ENCODE measurements around the gene CDC20B.

The CDC20B gene

DNA sequence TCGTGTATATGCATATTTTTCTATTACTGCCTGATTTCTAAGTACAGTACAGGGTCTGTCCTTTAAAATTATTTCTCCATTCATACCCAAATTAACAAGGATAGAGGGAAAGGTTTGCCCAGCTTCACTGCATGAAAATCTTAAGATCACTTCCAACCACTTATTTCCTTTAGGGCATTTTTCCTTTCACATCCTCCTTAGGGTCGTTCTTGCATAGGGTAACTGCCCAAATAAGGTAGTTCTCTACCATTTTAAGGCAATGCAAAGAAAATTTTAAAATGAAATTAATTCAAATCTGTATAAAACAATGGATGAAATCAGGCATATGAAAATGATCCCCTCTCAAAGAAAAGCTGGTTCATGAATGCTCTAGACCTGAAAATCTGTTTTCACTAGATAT lies 4.1 kb upstream of the CDC20B start:
- ATAC-seq (replicated peaks; ENCODE audit: extremely low read depth, poor library complexity, severe bottlenecking) (no peak), DNase-seq (ENCODE audit: low spot score in 2 of 2) (no peak)
- Mint-ChIP-seq H3K27me3 (peaks cover 95% of the 10 kb centered on the region), H3K4me1 (peaks cover 34% of the 10 kb centered on the region), H3K4me3 (no peak overlapping the region), H3K9me3 (no peaks in the 10 kb centered on the region), H3K36me3 (ENCODE audit: insufficient read depth) (peaks cover 7% of the 10 kb centered on the region), H3K27ac (ENCODE audit: low read depth) (no peak overlapping the region)

DNA sequence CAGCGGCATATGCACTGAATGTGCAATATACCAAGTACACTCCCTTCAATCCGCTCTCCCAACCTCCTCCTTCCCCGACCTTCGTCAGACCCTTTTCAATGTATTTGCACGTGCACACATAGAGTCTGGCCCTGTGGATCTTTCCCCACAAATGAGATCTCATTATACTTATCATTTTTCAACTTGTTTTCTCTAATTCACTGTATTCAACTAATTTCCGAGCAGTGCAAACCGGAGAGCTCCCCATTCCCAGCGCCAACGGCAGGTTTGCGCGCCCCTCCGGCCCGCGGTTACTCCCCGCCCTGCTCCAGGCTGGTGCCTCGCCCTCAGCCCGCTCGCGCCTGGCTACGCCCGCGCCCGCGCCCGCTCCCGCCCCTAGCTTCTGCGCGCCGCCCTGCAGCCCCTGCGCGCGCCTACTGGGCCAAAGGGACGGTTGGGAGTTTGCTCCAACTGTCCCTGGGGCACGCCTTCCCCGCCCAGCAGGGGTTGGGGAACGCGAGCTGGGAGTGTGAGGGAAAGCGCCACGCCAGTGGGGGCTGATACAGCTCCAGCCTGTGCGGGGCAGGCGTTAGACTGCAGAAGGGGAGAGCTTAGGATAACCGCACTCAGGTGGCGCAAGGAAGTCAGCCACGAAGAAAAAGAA lies 3.3 kb upstream of the CDC20B start:
- Mint-ChIP-seq H3K36me3 (ENCODE audit: insufficient read depth) (peaks cover 7% of the 10 kb centered on the region), H3K4me1 (peaks cover 34% of the 10 kb centered on the region), H3K27ac (ENCODE audit: low read depth) (no peak overlapping the region), H3K27me3 (peaks cover 87% of the 10 kb centered on the region), H3K4me3 (peak overlapping the region; percentile 21), H3K9me3 (no peaks in the 10 kb centered on the region)
- DNase-seq (ENCODE audit: low spot score in 2 of 2): no peak
- ATAC-seq (replicated peaks; ENCODE audit: extremely low read depth, poor library complexity, severe bottlenecking): no peak

DNA sequence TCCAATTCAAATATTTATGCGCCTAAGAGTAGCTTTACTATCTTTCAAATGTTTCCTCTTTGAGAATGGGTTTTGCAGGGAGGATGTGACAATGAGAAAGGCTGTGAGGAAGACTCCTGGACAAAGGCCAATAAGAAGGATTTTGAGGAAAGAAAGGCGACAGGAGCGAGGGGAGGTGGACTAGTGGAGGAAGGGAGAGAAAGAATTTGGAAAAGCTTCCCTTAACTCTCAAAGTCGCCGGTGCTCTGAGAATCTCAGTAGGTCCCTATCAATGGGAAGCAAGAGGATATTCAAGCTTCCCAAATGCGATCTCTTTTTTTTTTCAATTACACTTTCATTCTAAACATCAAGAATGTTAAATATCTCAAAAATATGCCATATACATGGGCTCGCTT lies 2.8 kb upstream of the CDC20B start:
- Mint-ChIP-seq H3K4me3 (peak overlapping the region; percentile 21), H3K36me3 (ENCODE audit: insufficient read depth) (peaks cover 7% of the 10 kb centered on the region), H3K4me1 (peaks cover 34% of the 10 kb centered on the region), H3K27ac (ENCODE audit: low read depth) (no peak overlapping the region), H3K9me3 (no peaks in the 10 kb centered on the region), H3K27me3 (peaks cover 82% of the 10 kb centered on the region)
- DNase-seq (ENCODE audit: low spot score in 2 of 2) (no peak), ATAC-seq (replicated peaks; ENCODE audit: extremely low read depth, poor library complexity, severe bottlenecking) (no peak)

DNA sequence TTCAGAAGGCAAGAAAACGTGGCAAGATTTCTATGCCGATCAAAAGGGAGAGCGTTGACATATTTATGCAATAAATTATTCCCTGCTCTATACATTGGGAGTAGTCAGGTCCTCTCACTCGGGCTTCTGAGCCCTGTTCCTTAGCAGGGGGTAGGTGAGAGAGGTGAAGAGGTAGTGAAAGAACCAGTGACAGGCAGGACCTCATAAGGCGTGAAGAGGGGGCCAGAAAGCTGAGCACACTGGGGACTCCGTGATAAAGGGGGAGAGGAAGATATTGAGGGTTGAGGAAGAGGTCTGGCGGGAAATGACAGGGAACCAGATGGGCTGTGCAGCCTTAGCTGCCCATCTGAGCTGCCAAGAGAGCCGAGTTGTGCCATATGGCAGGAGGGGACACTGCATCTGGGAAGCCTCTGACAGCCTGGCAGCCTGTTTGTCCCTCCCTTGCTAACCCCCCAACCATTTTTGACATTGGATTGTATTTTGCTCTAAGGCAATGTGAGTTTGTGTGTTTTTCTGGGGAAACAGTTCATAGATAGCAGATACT lies 782 bp upstream of the CDC20B start:
- peak overlapping the region; percentile 11 for H3K27ac Mint-ChIP-seq (ENCODE audit: low read depth)
- peaks cover 7% of the 10 kb centered on the region for H3K36me3 Mint-ChIP-seq (ENCODE audit: insufficient read depth)
- H3K9me3 Mint-ChIP-seq: no peaks in the 10 kb centered on the region
- peak; percentile 11 for ATAC-seq (replicated peaks; ENCODE audit: extremely low read depth, poor library complexity, severe bottlenecking)
- DNase-seq (ENCODE audit: low spot score in 2 of 2): no peak
- H3K4me3 Mint-ChIP-seq: peak overlapping the region; percentile 70
- peaks cover 76% of the 10 kb centered on the region for H3K27me3 Mint-ChIP-seq
- H3K4me1 Mint-ChIP-seq: peaks cover 34% of the 10 kb centered on the region

DNA sequence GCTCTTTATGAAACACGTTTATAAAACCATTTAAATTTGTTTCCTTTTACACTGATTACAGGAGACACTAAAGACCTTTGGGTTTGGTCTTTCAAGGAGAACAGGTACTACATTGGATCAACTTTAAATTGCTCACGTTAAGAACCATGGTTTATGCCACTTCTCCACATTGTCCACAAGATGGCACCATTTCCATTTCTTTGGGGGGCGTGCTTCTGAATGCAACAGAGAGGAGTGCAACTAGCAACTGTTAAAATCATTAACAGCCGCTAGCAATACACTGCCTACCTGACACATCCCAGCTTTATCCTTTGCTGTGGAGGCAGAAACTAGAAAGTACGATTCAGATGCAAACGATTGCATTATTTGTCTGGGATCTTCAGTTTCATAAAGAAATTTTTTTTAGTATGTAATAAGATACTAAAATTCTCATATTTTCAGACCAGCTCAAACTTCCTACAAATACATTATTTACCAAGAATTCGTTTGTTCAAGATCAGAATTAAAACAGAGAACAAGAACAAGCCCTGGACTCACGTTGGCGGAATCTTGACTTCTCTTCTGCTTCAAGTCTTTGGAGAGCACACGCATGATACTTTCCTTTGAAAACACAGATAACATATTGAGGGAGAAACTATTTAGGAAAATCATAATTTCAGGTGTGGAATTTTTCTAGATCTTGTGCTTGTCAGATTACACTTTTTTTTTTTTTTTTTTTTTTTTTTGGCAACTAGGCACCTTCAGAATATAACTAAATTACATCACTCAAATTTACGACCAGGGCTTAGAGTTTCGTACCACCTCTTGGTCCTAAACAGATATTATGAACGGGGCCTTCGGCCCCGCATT lies 702 bp downstream of the CDC20B start:
- Mint-ChIP-seq H3K36me3 (ENCODE audit: insufficient read depth) (peaks cover 7% of the 10 kb centered on the region), H3K4me3 (peak overlapping the region; percentile 70), H3K4me1 (peaks cover 34% of the 10 kb centered on the region), H3K27me3 (peaks cover 76% of the 10 kb centered on the region), H3K9me3 (no peaks in the 10 kb centered on the region), H3K27ac (ENCODE audit: low read depth) (peak overlapping the region; percentile 55)
- DNase-seq (ENCODE audit: low spot score in 2 of 2) (peak; percentile 27 to 64), ATAC-seq (replicated peaks; ENCODE audit: extremely low read depth, poor library complexity, severe bottlenecking) (peak; percentile 66)

DNA sequence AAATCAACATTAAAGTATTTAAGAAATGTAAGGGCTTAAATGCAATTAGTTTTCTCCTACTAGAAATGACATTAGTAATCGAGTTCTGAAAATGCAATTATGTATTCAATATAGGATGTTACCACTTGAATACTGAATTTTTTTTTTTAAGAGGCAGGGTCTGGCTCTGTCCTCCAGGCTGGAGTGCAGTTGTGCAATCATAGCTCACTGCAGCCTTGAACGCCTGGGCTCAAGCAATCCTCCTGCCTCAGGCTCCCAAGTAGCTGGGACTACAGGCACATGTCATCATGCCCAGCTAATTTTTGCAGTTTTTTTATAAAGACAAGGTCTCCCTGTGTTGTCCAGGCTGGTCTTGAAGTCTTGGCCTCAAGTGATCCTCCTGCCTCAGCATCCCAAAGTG lies 1.5 kb downstream of the CDC20B start:
- no peak for DNase-seq (ENCODE audit: low spot score in 2 of 2)
- Mint-ChIP-seq H3K36me3 (ENCODE audit: insufficient read depth) (peaks cover 7% of the 10 kb centered on the region), H3K27ac (ENCODE audit: low read depth) (no peak overlapping the region), H3K4me3 (no peak overlapping the region), H3K4me1 (peaks cover 29% of the 10 kb centered on the region), H3K9me3 (no peaks in the 10 kb centered on the region), H3K27me3 (peaks cover 76% of the 10 kb centered on the region)
- no peak for ATAC-seq (replicated peaks; ENCODE audit: extremely low read depth, poor library complexity, severe bottlenecking)

DNA sequence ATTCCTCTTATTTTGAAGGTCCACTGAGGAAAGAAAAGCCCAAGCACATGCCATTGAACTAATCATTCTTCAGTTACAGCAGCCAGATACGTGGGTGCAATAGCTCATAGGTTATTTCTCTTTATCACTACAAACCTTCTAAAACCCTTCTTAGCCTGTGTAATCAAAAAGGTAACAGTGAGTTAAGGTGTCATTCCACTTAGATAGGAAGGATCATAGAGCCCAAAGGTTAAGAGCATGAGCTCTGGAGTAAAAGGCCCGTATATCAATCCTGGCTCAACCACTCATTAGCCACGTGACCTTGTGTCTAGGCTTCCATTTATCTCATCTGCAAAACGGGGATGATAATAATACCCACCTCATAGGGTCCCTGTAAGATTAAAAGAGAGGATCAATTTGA lies 10.3 kb downstream of the CDC20B start:
- Mint-ChIP-seq H3K4me1 (no peaks in the 10 kb centered on the region), H3K27me3 (peaks cover 37% of the 10 kb centered on the region), H3K9me3 (no peaks in the 10 kb centered on the region), H3K27ac (ENCODE audit: low read depth) (no peak overlapping the region), H3K4me3 (no peak overlapping the region), H3K36me3 (ENCODE audit: insufficient read depth) (no peaks in the 10 kb centered on the region)
- DNase-seq (ENCODE audit: low spot score in 2 of 2) (no peak), ATAC-seq (replicated peaks; ENCODE audit: extremely low read depth, poor library complexity, severe bottlenecking) (no peak)

DNA sequence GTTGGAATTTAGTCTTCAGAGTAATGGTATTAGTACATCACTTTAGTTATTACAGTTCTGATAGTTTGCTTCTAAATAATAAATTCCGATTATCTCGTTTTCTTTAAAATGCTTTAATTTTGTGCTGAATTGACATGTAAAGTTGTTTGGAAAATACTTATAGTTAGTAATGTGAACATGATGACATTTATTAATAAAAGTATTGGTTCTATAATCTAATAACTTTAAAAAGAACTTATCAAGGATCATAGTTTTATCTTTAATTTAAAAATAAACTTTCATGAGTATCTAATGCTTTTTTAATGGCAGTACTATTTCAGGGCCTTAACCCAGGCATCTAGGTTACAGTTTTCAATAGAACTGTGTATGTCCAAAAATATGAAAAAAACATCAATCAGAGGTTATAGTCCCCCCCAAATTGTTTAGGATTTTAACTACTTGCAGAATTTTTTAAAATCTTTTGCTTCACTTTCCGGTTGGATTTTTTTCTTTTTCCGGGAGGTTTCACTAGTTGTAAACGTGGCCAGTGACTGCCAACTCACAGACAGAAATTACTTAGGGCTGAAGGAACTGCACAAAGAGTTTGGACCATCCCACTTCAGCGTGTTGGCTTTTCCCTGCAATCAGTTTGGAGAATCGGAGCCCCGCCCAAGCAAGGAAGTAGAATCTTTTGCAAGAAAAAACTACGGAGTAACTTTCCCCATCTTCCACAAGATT lies 12.3 kb downstream of the CDC20B start:
- ATAC-seq (replicated peaks; ENCODE audit: extremely low read depth, poor library complexity, severe bottlenecking): no peak
- Mint-ChIP-seq H3K4me1 (no peaks in the 10 kb centered on the region), H3K36me3 (ENCODE audit: insufficient read depth) (no peaks in the 10 kb centered on the region), H3K27ac (ENCODE audit: low read depth) (no peak overlapping the region), H3K27me3 (peaks cover 17% of the 10 kb centered on the region), H3K9me3 (no peaks in the 10 kb centered on the region), H3K4me3 (no peak overlapping the region)
- no peak for DNase-seq (ENCODE audit: low spot score in 2 of 2)

DNA sequence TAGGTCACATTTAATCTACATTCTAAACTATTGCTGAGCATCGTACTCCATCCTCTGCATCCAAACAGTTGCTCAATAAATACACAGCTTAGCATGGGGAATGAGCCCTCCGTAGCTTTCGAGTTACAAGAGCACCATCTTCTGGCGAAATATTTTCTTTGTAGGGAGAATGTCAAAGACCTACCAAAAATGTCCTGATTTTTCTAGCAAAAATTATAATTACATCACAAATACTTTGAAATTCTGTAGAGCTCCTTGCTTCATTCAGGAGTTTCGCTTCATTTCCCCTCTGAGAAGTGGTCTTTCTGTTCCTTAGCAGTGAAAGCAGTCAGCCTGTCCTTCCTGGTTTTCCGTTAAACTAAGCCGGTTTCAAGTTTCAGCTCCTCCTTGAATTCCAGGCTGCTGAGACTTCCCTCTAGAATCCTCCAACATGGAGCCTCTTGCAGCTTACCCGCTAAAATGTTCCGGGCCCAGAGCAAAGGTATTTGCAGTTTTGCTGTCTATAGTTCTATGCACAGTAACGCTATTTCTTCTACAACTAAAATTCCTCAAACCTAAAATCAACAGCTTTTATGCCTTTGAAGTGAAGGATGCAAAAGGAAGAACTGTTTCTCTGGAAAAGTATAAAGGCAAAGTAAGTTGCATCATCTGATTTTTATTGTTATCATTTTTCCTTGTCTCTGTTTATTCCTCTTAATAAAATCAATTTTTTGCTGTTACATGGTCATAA lies 13.0 kb downstream of the CDC20B start, which contains the start of gene GPX8:
GPX8 (plus strand) TSS at position 409 of the 730 bp plus-strand sequence; CDS start at position 431, 22 bp downstream.
- Mint-ChIP-seq H3K36me3 (ENCODE audit: insufficient read depth) (no peaks in the 10 kb centered on the region), H3K4me3 (no peak within 1 kb of the TSS), H3K9me3 (no peaks in the 10 kb centered on the region), H3K4me1 (no peaks in the 10 kb centered on the region), H3K27ac (ENCODE audit: low read depth) (no peak within 1 kb of the TSS), H3K27me3 (peaks cover 9% of the 10 kb centered on the region)
- ATAC-seq (replicated peaks; ENCODE audit: extremely low read depth, poor library complexity, severe bottlenecking) (peak; percentile 56), DNase-seq (ENCODE audit: low spot score in 2 of 2) (no peak)

DNA sequence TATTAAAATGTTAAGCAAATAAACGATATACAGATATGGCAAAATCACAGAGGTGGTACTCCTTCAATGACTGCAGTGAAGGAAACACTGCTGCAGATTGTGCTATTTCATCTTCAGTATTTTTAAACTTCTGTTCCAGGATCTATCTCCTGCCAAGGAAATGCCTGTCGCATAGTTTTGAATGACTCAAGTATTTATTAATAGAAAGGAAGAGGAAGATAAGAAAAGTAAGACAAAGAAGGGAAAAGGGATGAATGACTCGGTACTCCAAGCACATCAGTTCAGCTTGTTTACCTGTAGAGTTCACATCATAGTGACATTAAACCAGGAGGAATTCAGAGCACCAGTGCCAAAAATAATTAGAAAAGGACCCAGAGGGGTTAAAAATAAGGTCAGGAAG lies 18.1 kb downstream of the CDC20B start:
- H3K4me3 Mint-ChIP-seq: no peak overlapping the region
- no peaks in the 10 kb centered on the region for H3K27me3 Mint-ChIP-seq
- H3K27ac Mint-ChIP-seq (ENCODE audit: low read depth): no peak overlapping the region
- ATAC-seq (replicated peaks; ENCODE audit: extremely low read depth, poor library complexity, severe bottlenecking): no peak
- H3K4me1 Mint-ChIP-seq: no peaks in the 10 kb centered on the region
- DNase-seq (ENCODE audit: low spot score in 2 of 2): no peak
- H3K9me3 Mint-ChIP-seq: no peaks in the 10 kb centered on the region
- H3K36me3 Mint-ChIP-seq (ENCODE audit: insufficient read depth): no peaks in the 10 kb centered on the region

DNA sequence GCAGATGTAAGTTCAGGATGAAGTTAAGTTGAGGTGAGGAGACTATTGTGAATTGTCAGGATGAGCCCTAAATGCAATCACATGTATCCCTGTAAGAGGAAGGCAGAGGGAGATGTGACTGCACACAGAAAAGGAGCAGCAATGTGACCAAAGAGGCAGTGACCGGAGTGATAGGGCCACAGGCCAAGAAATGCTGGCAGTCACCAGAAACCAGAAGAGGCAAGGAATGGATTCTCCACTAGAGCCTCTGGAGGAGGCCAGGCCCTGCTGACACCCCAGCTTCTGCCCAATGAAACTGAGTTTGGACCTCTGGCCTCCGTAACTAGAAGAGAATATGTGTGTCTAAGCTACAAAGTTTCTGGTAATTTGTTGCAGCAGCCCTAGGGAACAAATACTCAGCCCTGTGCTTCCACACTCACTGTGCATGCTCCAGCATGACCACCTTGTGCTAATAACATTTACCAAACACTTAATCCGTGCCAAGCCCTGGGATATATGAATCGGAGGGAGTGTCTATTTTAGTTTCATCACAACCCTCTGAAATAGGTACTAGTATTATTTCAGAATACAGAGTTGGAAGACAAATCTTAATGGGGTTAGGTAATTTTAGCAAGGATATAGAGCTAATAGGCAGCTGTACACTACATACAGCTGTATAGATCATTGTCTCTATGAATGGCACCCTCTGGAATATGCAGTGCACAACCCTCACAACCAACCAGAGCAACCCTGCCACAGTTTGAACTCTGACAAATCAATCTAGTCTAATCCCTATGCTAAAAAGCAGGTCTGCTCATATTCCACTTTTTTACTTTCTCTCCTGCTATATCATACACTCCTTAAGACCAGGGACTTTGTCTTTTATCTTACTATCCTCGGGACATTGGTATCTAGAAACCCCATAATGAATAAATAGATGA lies 20.8 kb downstream of the CDC20B start:
- H3K4me3 Mint-ChIP-seq: no peak overlapping the region
- DNase-seq (ENCODE audit: low spot score in 2 of 2) (no peak), ATAC-seq (replicated peaks; ENCODE audit: extremely low read depth, poor library complexity, severe bottlenecking) (no peak)
- H3K9me3 Mint-ChIP-seq: no peaks in the 10 kb centered on the region
- no peak overlapping the region for H3K27ac Mint-ChIP-seq (ENCODE audit: low read depth)
- no peaks in the 10 kb centered on the region for H3K27me3 Mint-ChIP-seq
- H3K4me1 Mint-ChIP-seq: no peaks in the 10 kb centered on the region
- no peaks in the 10 kb centered on the region for H3K36me3 Mint-ChIP-seq (ENCODE audit: insufficient read depth)

Measured in central memory CD8-positive, alpha-beta T cell (primary cell).